HEK293 (cell line): ENCODE measurements around the gene AGRN.

Experiments
- CTCF ChIA-PET: fragments of 350-600 bp; formaldehyde crosslinking; extraction: SDS; loops from one replicate; lab custom pipeline; 2021; ENCODE audit warnings: antibody characterized with exemption; lab: Yijun Ruan, JAX
- POLR2A ChIA-PET: fragments of 300-600 bp; formaldehyde crosslinking; extraction: SDS; loops from one replicate; lab custom pipeline; 2020; ENCODE audit warnings: antibody characterized with exemption, inconsistent platforms; lab: Yijun Ruan, JAX
- H3K27ac ChIP-seq: fragments of 200-500 bp; sonication (Bioruptor generic); 2 replicates; pipeline ENCODE4 v1.5.1; 2014; ENCODE audit warnings: low read depth, low read length, control low read depth, inconsistent platforms; ENCODE audit errors: extremely low read depth
- H3K36me3 ChIP-seq, 2 experiments: fragments of 200-500 bp in 1 of 2; sonication (Bioruptor generic) in 1 of 2; 1 replicate in 1 of 2; 2 replicates in 1 of 2; pipeline ENCODE4 v1.5.1; 2014 to 2017; ENCODE audit warnings: inconsistent platforms in 2 of 2, low read length in 2 of 2; ENCODE audit not compliant: control insufficient read depth in 2 of 2, insufficient read depth in 1 of 2
- H3K4me1 ChIP-seq: fragments of 200-500 bp; sonication (Bioruptor generic); 2 replicates; pipeline ENCODE4 v1.5.1; 2014; ENCODE audit warnings: mild to moderate bottlenecking, low read length, inconsistent platforms; ENCODE audit not compliant: control insufficient read depth, insufficient read depth
- H3K4me3 ChIP-seq: 2 replicates; pipeline ENCODE4 v1.5.1; 2011; ENCODE audit warnings: low read depth, mild to moderate bottlenecking, control low read depth, low read length, moderate library complexity
- H3K9me3 ChIP-seq: fragments of 200-500 bp; sonication (Bioruptor generic); 2 replicates; pipeline ENCODE4 v1.5.1; 2014; ENCODE audit warnings: low read depth, low read length, inconsistent platforms; ENCODE audit not compliant: control insufficient read depth, insufficient read depth
- EGR2 ChIP-seq: fragments of 450-650 bp; formaldehyde crosslinking; IDR thresholded peaks from 2 replicates; pipeline ENCODE4 v1.5.1; 2016; ENCODE audit warnings: low read depth, missing biosample characterization, missing genetic modification characterization
- GFI1B ChIP-seq: fragments of 450-650 bp; formaldehyde crosslinking; IDR thresholded peaks from 2 replicates; pipeline ENCODE4 v1.5.1; 2016; ENCODE audit warnings: missing biosample characterization, missing genetic modification characterization
- PRDM1 ChIP-seq: fragments of 450-650 bp; formaldehyde crosslinking; IDR thresholded peaks from 2 replicates; pipeline ENCODE4; 2016; ENCODE audit warnings: missing biosample characterization, missing genetic modification characterization
- PRDM2 ChIP-seq: fragments of 450-650 bp; formaldehyde crosslinking; IDR thresholded peaks from 2 replicates; pipeline ENCODE4 v1.5.1; 2016; ENCODE audit warnings: missing biosample characterization, missing genetic modification characterization, borderline replicate concordance
- REPIN1 ChIP-seq: fragments of 450-650 bp; formaldehyde crosslinking; IDR thresholded peaks from 2 replicates; pipeline ENCODE4 v1.5.1; 2017; ENCODE audit warnings: missing biosample characterization, missing genetic modification characterization, low read depth
- SALL2 ChIP-seq: fragments of 450-650 bp; formaldehyde crosslinking; IDR thresholded peaks from 2 replicates; pipeline ENCODE4 v1.5.0; 2017; ENCODE audit warnings: missing biosample characterization, mild to moderate bottlenecking, missing genetic modification characterization, borderline replicate concordance
- SCRT1 ChIP-seq: fragments of 450-650 bp; formaldehyde crosslinking; IDR thresholded peaks from 2 replicates; pipeline ENCODE4 v1.5.1; 2016; ENCODE audit warnings: missing biosample characterization, missing genetic modification characterization, borderline replicate concordance
- SP7 ChIP-seq: fragments of 450-650 bp; formaldehyde crosslinking; IDR thresholded peaks from 2 replicates; pipeline ENCODE4 v1.5.1; 2016; ENCODE audit warnings: missing biosample characterization, missing genetic modification characterization
- ZIC2 ChIP-seq: fragments of 450-650 bp; formaldehyde crosslinking; IDR thresholded peaks from 2 replicates; pipeline ENCODE4 v1.5.1; 2016; ENCODE audit warnings: missing biosample characterization, missing genetic modification characterization
- ZNF169 ChIP-seq: fragments of 450-650 bp; formaldehyde crosslinking; IDR thresholded peaks from 2 replicates; pipeline ENCODE4 v1.5.1; 2016; ENCODE audit warnings: missing biosample characterization, missing genetic modification characterization
- ZNF175 ChIP-seq: fragments of 450-650 bp; formaldehyde crosslinking; IDR thresholded peaks from 2 replicates; pipeline ENCODE4 v1.5.1; 2016; ENCODE audit warnings: missing biosample characterization, missing genetic modification characterization
- ZNF302 ChIP-seq: fragments of 450-650 bp; formaldehyde crosslinking; IDR thresholded peaks from 2 replicates; pipeline ENCODE4 v1.5.1; 2016; ENCODE audit warnings: missing biosample characterization, missing genetic modification characterization, low read depth
- ZNF341 ChIP-seq: fragments of 450-650 bp; formaldehyde crosslinking; IDR thresholded peaks from 2 replicates; pipeline ENCODE4; 2016; ENCODE audit warnings: low read depth, missing biosample characterization, missing genetic modification characterization
- ZNF366 ChIP-seq: fragments of 450-650 bp; formaldehyde crosslinking; conservative IDR thresholded peaks from 2 replicates; pipeline ENCODE4 v1.5.1; 2016; ENCODE audit warnings: missing biosample characterization, missing genetic modification characterization
- ZNF416 ChIP-seq: fragments of 450-650 bp; formaldehyde crosslinking; IDR thresholded peaks from 2 replicates; pipeline ENCODE4 v1.5.1; 2016; ENCODE audit warnings: missing biosample characterization, missing genetic modification characterization
- ZNF423 ChIP-seq: fragments of 450-650 bp; formaldehyde crosslinking; IDR thresholded peaks from 2 replicates; pipeline ENCODE4 v1.5.1; 2016; ENCODE audit warnings: missing biosample characterization, missing genetic modification characterization
- ZNF76 ChIP-seq: fragments of 450-650 bp; formaldehyde crosslinking; IDR thresholded peaks from 2 replicates; pipeline ENCODE4; 2016; ENCODE audit warnings: low read depth, missing biosample characterization, missing genetic modification characterization, borderline replicate concordance
- ZNF792 ChIP-seq: fragments of 450-650 bp; formaldehyde crosslinking; IDR thresholded peaks from 2 replicates; pipeline ENCODE4 v1.5.1; 2016; ENCODE audit warnings: missing biosample characterization, missing genetic modification characterization
- ZSCAN30 ChIP-seq: fragments of 450-650 bp; IDR thresholded peaks from 2 replicates; pipeline ENCODE4 v1.5.1; 2018; ENCODE audit warnings: missing biosample characterization, mild to moderate bottlenecking, missing genetic modification characterization, moderate library complexity
- ZXDB ChIP-seq: fragments of 450-650 bp; formaldehyde crosslinking; IDR thresholded peaks from 2 replicates; pipeline ENCODE4 v1.5.1; 2016; ENCODE audit warnings: missing biosample characterization, missing genetic modification characterization
- TF ChIP-seq, protein P1 (sequence below): fragments of 450-650 bp; formaldehyde crosslinking; IDR thresholded peaks from 2 replicates; pipeline ENCODE4 v1.5.1; 2017; ENCODE audit warnings: missing biosample characterization, missing genetic modification characterization
- TF ChIP-seq, protein P2 (sequence below): fragments of 450-650 bp; formaldehyde crosslinking; IDR thresholded peaks from 2 replicates; pipeline ENCODE4 v1.5.1; 2016; ENCODE audit warnings: missing biosample characterization, missing genetic modification characterization

The AGRN gene

GRCh38 chr1:1021010-1021919, 1.3 kb downstream of the AGRN start (continued):
- TF ChIP-seq ZNF76 (peak; percentile 81), PRDM1 (tag by site-specific recombination) (no peak), ZNF366 (tag by site-specific recombination) (0 out of 2 replicates have a peak, but pooled peaks have one; percentile 29), PRDM2 (tag by site-specific recombination) (no peak), ZNF423 (peak; percentile 53), ZNF302 (tag by site-specific recombination) (no peak), ZNF341 (tag by site-specific recombination) (peak; percentile 65), ZIC2 (peak; percentile 95), GFI1B (tag by site-specific recombination) (no peak), ZNF169 (tag by site-specific recombination) (no peak), ZSCAN30 (no peak), SP7 (peak; percentile 39), ZXDB (tag by site-specific recombination) (peak; percentile 95)
- TF ChIP-seq, protein P1, sequence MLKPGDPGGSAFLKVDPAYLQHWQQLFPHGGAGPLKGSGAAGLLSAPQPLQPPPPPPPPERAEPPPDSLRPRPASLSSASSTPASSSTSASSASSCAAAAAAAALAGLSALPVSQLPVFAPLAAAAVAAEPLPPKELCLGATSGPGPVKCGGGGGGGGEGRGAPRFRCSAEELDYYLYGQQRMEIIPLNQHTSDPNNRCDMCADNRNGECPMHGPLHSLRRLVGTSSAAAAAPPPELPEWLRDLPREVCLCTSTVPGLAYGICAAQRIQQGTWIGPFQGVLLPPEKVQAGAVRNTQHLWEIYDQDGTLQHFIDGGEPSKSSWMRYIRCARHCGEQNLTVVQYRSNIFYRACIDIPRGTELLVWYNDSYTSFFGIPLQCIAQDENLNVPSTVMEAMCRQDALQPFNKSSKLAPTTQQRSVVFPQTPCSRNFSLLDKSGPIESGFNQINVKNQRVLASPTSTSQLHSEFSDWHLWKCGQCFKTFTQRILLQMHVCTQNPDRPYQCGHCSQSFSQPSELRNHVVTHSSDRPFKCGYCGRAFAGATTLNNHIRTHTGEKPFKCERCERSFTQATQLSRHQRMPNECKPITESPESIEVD (tag by site-specific recombination): no peak

DNA sequence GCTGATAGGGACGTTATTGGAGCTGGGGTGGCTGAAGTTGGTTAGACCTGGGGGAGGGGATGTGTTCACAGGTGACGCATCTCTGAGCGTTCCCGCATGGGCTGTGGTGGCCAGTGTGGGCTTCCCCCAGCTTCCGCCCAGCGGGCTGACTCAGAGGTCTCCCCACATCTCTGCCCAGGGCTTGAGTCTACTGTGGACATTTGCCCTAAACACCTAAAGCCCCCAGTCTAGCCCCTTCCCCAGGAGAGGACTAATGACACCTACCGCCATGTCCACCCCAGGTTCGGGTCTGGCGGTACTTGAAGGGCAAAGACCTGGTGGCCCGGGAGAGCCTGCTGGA, 2.0 kb downstream of the AGRN start:
- Histone ChIP-seq H3K36me3 (peaks cover 0 to 39% of the 10 kb centered on the region in 2 experiments; a peak in 1 of 3 replicates), H3K4me3 (no peak overlapping the region), H3K4me1 (peaks cover 3% of the 10 kb centered on the region; the same call in 1 of the 2 replicates), H3K9me3 (no peaks in the 10 kb centered on the region), H3K27ac (no peak overlapping the region)
- ChIA-PET CTCF (interaction anchor here (0.6 to 2.4 kb wide), 5 partner anchors 19 to 80 kb away, joined by 4 to 8 read pairs (median 4); no protein-coding TSS in a partner anchor), POLR2A (interaction anchor here (0.7 to 5.6 kb wide), 3 partner anchors 18 to 37 kb away, joined by 3 to 44 read pairs (median 11); partner anchors contain the start of gene HES4)
- TF ChIP-seq SALL2 (tag by site-specific recombination) (no peak), ZNF175 (tag by site-specific recombination) (no peak), SCRT1 (no peak), REPIN1 (tag by site-specific recombination) (no peak), ZNF416 (no peak), EGR2 (tag by site-specific recombination) (no peak), ZNF792 (no peak)
- TF ChIP-seq, protein P2, sequence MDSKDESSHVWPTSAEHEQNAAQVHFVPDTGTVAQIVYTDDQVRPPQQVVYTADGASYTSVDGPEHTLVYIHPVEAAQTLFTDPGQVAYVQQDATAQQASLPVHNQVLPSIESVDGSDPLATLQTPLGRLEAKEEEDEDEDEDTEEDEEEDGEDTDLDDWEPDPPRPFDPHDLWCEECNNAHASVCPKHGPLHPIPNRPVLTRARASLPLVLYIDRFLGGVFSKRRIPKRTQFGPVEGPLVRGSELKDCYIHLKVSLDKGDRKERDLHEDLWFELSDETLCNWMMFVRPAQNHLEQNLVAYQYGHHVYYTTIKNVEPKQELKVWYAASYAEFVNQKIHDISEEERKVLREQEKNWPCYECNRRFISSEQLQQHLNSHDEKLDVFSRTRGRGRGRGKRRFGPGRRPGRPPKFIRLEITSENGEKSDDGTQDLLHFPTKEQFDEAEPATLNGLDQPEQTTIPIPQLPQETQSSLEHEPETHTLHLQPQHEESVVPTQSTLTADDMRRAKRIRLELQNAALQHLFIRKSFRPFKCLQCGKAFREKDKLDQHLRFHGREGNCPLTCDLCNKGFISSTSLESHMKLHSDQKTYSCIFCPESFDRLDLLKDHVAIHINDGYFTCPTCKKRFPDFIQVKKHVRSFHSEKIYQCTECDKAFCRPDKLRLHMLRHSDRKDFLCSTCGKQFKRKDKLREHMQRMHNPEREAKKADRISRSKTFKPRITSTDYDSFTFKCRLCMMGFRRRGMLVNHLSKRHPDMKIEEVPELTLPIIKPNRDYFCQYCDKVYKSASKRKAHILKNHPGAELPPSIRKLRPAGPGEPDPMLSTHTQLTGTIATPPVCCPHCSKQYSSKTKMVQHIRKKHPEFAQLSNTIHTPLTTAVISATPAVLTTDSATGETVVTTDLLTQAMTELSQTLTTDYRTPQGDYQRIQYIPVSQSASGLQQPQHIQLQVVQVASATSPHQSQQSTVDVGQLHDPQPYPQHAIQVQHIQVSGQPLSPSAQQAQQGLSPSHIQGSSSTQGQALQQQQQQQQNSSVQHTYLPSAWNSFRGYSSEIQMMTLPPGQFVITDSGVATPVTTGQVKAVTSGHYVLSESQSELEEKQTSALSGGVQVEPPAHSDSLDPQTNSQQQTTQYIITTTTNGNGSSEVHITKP (tag by site-specific recombination): no peak
